HCT116 (cell line): ENCODE measurements around the gene SCFD2. TPM values are rescaled to one million over a fixed set of nuclear protein-coding genes. Genes with fewer than 3 reads are reported as not detected.

Source experiments
- ATAC-seq: fragments of 200-7000 bp; cut with Tn5 transposase; 2 replicates; pipeline ENCODE4 v1.9.1; 2020; ENCODE audit warnings: mild to moderate bottlenecking, moderate library complexity
- BruUV-seq: library from RNA; stranded (reverse); fragments of 400-500 nt; replicated peaks from 2 replicates; lab custom pipeline; 2021; lab: Mats Ljungman, UMichigan
- CTCF ChIA-PET: fragments of 300-600 bp; sonication (Branson Sonifier 250); formaldehyde crosslinking; loops from one replicate; lab custom pipeline; 2021; ENCODE audit warnings: antibody characterized with exemption; lab: Charles Lee
- POLR2A ChIA-PET: fragments of 300-600, 350-600 bp; sonication (Branson Sonifier 250); formaldehyde crosslinking; loops from one replicate; lab custom pipeline; 2021; ENCODE audit warnings: antibody characterized with exemption; lab: Charles Lee
- RAD21 ChIA-PET, 2 experiments: fragments of 300-600 bp; sonication (Branson Sonifier 250); formaldehyde crosslinking; loops; one replicate each; lab custom pipeline; 2023; ENCODE audit warnings: low total read pairs in 2 of 2; ENCODE audit not compliant: uncharacterized antibody in 2 of 2, unreplicated experiment in 2 of 2, low non-redundant PET in 1 of 2; lab: Charles Lee
- DNase-seq: peaks from one replicate; pipeline ENCODE4 v3.0.0-alpha.2; 2010; ENCODE audit warnings: low read depth, low spot score
- H2AFZ ChIP-seq: fragments of 200-600 bp; shearing (Covaris generic), sonication (generic); 2 replicates; pipeline ENCODE4 v1.6.1; 2017; ENCODE audit warnings: low read depth, mixed run types, mixed read lengths, antibody characterized with exemption, low read length; ENCODE audit not compliant: poor library complexity, severe bottlenecking
- H3K27ac ChIP-seq: 2 replicates; pipeline ENCODE4 v1.5.1; 2012; ENCODE audit warnings: low read depth, low read length
- H3K27me3 ChIP-seq: fragments of 200-600 bp; sonication (generic); 2 replicates; pipeline ENCODE4 v1.6.1; 2016; ENCODE audit warnings: mixed run types, low read length, mixed read lengths; ENCODE audit not compliant: insufficient read depth
- H3K36me3 ChIP-seq, 2 experiments: fragments of 200-500 bp in 1 of 2; fragments of 200-600 bp in 1 of 2; sonication (Bioruptor generic) in 1 of 2; sonication (generic) in 1 of 2; 2 replicates each; pipeline versions ENCODE4 v1.5.1 to v1.6.1; 2014 to 2016; ENCODE audit warnings: low read length in 2 of 2, inconsistent platforms in 1 of 2, mixed read lengths in 1 of 2, mixed run types in 1 of 2; ENCODE audit not compliant: insufficient read depth in 2 of 2, control insufficient read depth in 1 of 2
- H3K4me1 ChIP-seq, 2 experiments: fragments of 200-600 bp in 1 of 2; sonication (generic) in 1 of 2; 2 replicates each; pipeline versions ENCODE4 v1.5.1 to v1.6.1; 2012 to 2017; ENCODE audit warnings: low read length in 2 of 2, inconsistent platforms in 1 of 2, mild to moderate bottlenecking in 1 of 2, mixed read lengths in 1 of 2, mixed run types in 1 of 2, moderate library complexity in 1 of 2; ENCODE audit not compliant: insufficient read depth in 2 of 2, control insufficient read depth in 1 of 2
- H3K4me2 ChIP-seq: fragments of 200-600 bp; sonication (generic); 2 replicates; pipeline ENCODE4 v1.6.1; 2017; ENCODE audit warnings: mixed run types, low read length, mixed read lengths
- H3K4me3 ChIP-seq, 2 experiments: fragments of 200-600 bp in 1 of 2; sonication (generic) in 1 of 2; replicated peaks in 1 of 2; 2 replicates each; pipeline ENCODE4 v1.5.1; 2011 to 2016; ENCODE audit warnings: low read length in 2 of 2, control low read depth in 1 of 2, low read depth in 1 of 2, mild to moderate bottlenecking in 1 of 2, mixed read lengths in 1 of 2, mixed run types in 1 of 2
- H3K79me2 ChIP-seq: fragments of 200-600 bp; sonication (generic); 2 replicates; pipeline ENCODE4 v1.6.1; 2017; ENCODE audit warnings: mild to moderate bottlenecking, mixed run types, low read length, moderate library complexity, mixed read lengths; ENCODE audit not compliant: insufficient read depth
- H3K9ac ChIP-seq: fragments of 200-600 bp; sonication (generic); 2 replicates; pipeline ENCODE4 v1.6.1; 2016; ENCODE audit warnings: low read length, mixed read lengths
- H3K9me2 ChIP-seq: fragments of 200-600 bp; sonication (generic), shearing (Covaris generic); 2 replicates; pipeline ENCODE4 v1.6.1; 2017; ENCODE audit warnings: mixed run types, mild to moderate bottlenecking, moderate library complexity; ENCODE audit not compliant: insufficient read depth
- H3K9me3 ChIP-seq, 2 experiments: fragments of 200-500 bp in 1 of 2; fragments of 200-600 bp in 1 of 2; sonication (Bioruptor generic) in 1 of 2; sonication (generic) in 1 of 2; 2 replicates each; pipeline ENCODE4 v1.6.1; 2014 to 2017; ENCODE audit warnings: low read length in 2 of 2, mixed read lengths in 2 of 2, inconsistent platforms in 1 of 2, low read depth in 1 of 2, mild to moderate bottlenecking in 1 of 2, mixed run types in 1 of 2, moderate library complexity in 1 of 2; ENCODE audit not compliant: control insufficient read depth in 1 of 2, insufficient read depth in 1 of 2
- H4K20me1 ChIP-seq: fragments of 200-600 bp; sonication (generic), shearing (Covaris generic); 2 replicates; pipeline ENCODE4 v1.6.1; 2017; ENCODE audit warnings: mixed run types, mild to moderate bottlenecking, moderate library complexity; ENCODE audit not compliant: insufficient read depth
- CEBPB ChIP-seq: IDR thresholded peaks from 2 replicates; pipeline ENCODE4 v1.6.1; 2012; ENCODE audit warnings: low read depth
- EGR1 ChIP-seq: IDR thresholded peaks from 2 replicates; pipeline ENCODE4 v1.6.1; 2012; ENCODE audit warnings: low read depth
- ELF1 ChIP-seq: IDR thresholded peaks from 2 replicates; pipeline ENCODE4 v1.6.1; 2012; ENCODE audit warnings: low read depth, borderline replicate concordance
- EZH2phosphoT487 ChIP-seq: fragments of 200-600 bp; IDR thresholded peaks from 2 replicates; pipeline ENCODE4 v1.6.1; 2018; ENCODE audit warnings: antibody characterized with exemption, borderline replicate concordance
- JUND ChIP-seq: IDR thresholded peaks from 2 replicates; pipeline ENCODE4 v1.6.1; 2012
- POLR2AphosphoS5 ChIP-seq: IDR thresholded peaks from 2 replicates; pipeline ENCODE4 v1.6.1; 2011; ENCODE audit warnings: mild to moderate bottlenecking, low read depth, low read length, moderate library complexity
- SIN3A ChIP-seq: IDR thresholded peaks from 2 replicates; pipeline ENCODE4 v1.6.1; 2012; ENCODE audit warnings: low read depth
- ZNF274 ChIP-seq: fragments of 200-500 bp; sonication (Bioruptor generic); IDR thresholded peaks from 2 replicates; pipeline ENCODE4 v1.6.1; 2014; ENCODE audit warnings: mild to moderate bottlenecking, low read depth, low read length, inconsistent platforms
- intact Hi-C: fragments of 100-400 bp; cut with micrococcal nuclease; formaldehyde crosslinking; loops from 2 replicates; pipeline ENCODE4 v1.10.0; 2022
- total RNA-seq: library from RNA; stranded (reverse); gene quantifications from one replicate; pipeline ENCODE4 v1.2.1, GENCODE V29; 2021; ENCODE audit not compliant: unreplicated experiment
- TF ChIP-seq, protein P1 (sequence below): IDR thresholded peaks from 2 replicates; pipeline ENCODE4 v1.6.1; 2011; ENCODE audit warnings: mild to moderate bottlenecking, low read length, moderate library complexity; ENCODE audit not compliant: insufficient replicate concordance; ENCODE audit errors: extremely low read depth
- TF ChIP-seq, protein P2 (sequence below): IDR thresholded peaks from 2 replicates; pipeline ENCODE4 v1.6.1; 2012; ENCODE audit warnings: low read depth

SCFD2 gene
- total RNA-seq, 1 experiment from 2014 or later = 13.6 TPM

DNA sequence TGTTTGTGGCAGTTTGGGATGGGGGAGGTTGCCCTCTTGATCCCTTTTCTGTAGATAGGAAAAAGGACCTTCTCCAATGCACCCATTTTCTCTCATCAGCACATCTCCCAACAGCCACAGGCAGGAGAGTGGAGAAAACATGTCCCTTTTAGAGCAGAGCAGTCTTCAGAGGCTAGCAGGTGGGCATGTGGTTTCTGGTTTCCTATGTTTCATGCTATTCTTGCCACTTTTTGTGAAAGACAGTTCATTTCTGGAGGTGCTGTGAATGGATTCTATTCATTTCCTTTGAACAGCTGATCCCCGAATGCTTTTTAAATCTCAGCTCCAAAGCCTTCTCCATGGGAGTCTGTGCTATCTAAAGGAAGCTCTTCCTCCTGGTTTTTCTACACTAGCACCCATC is 484.9 kb downstream of the SCFD2 start:
- Histone ChIP-seq H3K27me3 (no peaks in the 10 kb centered on the region), H3K36me3 (no peaks in the 10 kb centered on the region), H3K9me2 (no peaks in the 10 kb centered on the region), H3K4me3 (no peak overlapping the region), H3K9ac (no peak overlapping the region), H3K27ac (no peak overlapping the region), H2AFZ (no peak overlapping the region), H3K79me2 (no peaks in the 10 kb centered on the region), H3K4me2 (no peak overlapping the region), H3K4me1 (peaks cover 10 to 13% of the 10 kb centered on the region in 2 experiments; a peak in 2 of 4 replicates), H3K9me3 (no peaks in the 10 kb centered on the region), H4K20me1 (no peaks in the 10 kb centered on the region)
- POLR2A ChIA-PET = no interaction called here
- RAD21 ChIA-PET = no interaction called here
- ATAC-seq = no peak
- BruUV-seq = no TSS peak
- CTCF ChIA-PET = no interaction called here
- intact Hi-C loops = no loop called here
- no peak for DNase-seq
- no peak for TF ChIP-seq ELF1
- no peak for TF ChIP-seq ZNF274
- TF ChIP-seq EZH2phosphoT487 = no peak
- TF ChIP-seq POLR2AphosphoS5 = no peak
- no peak for TF ChIP-seq SIN3A
- TF ChIP-seq, protein P1, sequence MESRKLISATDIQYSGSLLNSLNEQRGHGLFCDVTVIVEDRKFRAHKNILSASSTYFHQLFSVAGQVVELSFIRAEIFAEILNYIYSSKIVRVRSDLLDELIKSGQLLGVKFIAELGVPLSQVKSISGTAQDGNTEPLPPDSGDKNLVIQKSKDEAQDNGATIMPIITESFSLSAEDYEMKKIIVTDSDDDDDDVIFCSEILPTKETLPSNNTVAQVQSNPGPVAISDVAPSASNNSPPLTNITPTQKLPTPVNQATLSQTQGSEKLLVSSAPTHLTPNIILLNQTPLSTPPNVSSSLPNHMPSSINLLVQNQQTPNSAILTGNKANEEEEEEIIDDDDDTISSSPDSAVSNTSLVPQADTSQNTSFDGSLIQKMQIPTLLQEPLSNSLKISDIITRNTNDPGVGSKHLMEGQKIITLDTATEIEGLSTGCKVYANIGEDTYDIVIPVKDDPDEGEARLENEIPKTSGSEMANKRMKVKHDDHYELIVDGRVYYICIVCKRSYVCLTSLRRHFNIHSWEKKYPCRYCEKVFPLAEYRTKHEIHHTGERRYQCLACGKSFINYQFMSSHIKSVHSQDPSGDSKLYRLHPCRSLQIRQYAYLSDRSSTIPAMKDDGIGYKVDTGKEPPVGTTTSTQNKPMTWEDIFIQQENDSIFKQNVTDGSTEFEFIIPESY = no peak
- no peak for TF ChIP-seq JUND

DNA sequence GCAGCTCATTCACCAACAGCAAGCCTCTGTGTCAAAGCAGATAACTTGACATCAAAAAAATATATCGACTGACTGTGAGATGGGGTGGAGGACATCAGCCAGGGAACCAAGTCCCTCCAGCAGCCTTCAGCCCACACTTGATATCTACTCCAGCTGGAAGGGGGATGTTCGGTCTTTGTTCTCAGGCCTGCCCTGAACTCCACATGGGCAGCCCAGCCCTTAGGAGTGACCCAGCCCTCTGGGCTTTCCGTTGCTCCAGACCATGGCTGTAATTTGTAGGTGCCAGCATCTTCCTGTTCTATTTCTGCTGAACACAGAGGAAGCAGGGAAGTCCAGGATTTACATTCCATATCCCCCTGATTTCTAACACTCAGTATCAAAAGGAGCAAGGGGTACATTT is 486.4 kb downstream of the SCFD2 start:
- Histone ChIP-seq H3K27ac (no peak overlapping the region), H4K20me1 (no peaks in the 10 kb centered on the region), H3K9me2 (no peaks in the 10 kb centered on the region), H3K4me3 (no peak overlapping the region), H3K9me3 (no peaks in the 10 kb centered on the region), H3K79me2 (no peaks in the 10 kb centered on the region), H2AFZ (no peak overlapping the region), H3K27me3 (no peaks in the 10 kb centered on the region), H3K4me2 (no peak overlapping the region), H3K9ac (no peak overlapping the region), H3K4me1 (peaks cover under 1 to 5% of the 10 kb centered on the region in 2 experiments; a peak in 2 of 4 replicates), H3K36me3 (no peaks in the 10 kb centered on the region)
- intact Hi-C loops = no loop called here
- no TSS peak for BruUV-seq
- ChIA-PET CTCF (no interaction called here), RAD21 (no interaction called here), POLR2A (no interaction called here)
- no peak for ATAC-seq
- DNase-seq = no peak
- TF ChIP-seq, protein P2, sequence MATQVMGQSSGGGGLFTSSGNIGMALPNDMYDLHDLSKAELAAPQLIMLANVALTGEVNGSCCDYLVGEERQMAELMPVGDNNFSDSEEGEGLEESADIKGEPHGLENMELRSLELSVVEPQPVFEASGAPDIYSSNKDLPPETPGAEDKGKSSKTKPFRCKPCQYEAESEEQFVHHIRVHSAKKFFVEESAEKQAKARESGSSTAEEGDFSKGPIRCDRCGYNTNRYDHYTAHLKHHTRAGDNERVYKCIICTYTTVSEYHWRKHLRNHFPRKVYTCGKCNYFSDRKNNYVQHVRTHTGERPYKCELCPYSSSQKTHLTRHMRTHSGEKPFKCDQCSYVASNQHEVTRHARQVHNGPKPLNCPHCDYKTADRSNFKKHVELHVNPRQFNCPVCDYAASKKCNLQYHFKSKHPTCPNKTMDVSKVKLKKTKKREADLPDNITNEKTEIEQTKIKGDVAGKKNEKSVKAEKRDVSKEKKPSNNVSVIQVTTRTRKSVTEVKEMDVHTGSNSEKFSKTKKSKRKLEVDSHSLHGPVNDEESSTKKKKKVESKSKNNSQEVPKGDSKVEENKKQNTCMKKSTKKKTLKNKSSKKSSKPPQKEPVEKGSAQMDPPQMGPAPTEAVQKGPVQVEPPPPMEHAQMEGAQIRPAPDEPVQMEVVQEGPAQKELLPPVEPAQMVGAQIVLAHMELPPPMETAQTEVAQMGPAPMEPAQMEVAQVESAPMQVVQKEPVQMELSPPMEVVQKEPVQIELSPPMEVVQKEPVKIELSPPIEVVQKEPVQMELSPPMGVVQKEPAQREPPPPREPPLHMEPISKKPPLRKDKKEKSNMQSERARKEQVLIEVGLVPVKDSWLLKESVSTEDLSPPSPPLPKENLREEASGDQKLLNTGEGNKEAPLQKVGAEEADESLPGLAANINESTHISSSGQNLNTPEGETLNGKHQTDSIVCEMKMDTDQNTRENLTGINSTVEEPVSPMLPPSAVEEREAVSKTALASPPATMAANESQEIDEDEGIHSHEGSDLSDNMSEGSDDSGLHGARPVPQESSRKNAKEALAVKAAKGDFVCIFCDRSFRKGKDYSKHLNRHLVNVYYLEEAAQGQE = no peak
- TF ChIP-seq EGR1 (no peak), CEBPB (no peak)
